H1 (cell line): ENCODE data around the gene HLTF. TPM values are rescaled to one million over a fixed set of nuclear protein-coding genes. Genes with fewer than 3 reads are reported as not detected.

ENCODE experiments used
- BRCA1 ChIP-seq: IDR thresholded peaks from 2 replicates; pipeline ENCODE4 v1.6.1; 2012; ENCODE audit warnings: low read depth, low read length, improper control_type of control experiment
- CHD7 ChIP-seq: fragments of 300-600 bp; sonication (generic); IDR thresholded peaks from 2 replicates; pipeline ENCODE4 v1.7.1; 2012; ENCODE audit warnings: low read length, moderate library complexity, mild to moderate bottlenecking, inconsistent platforms; ENCODE audit not compliant: insufficient replicate concordance
- KDM5A ChIP-seq: fragments of 200-600 bp; IDR thresholded peaks from 2 replicates; pipeline ENCODE4 v1.7.1; 2012; ENCODE audit warnings: mild to moderate bottlenecking, low read length, inconsistent platforms, mixed read lengths
- polyA plus RNA-seq, 7 experiments: library from polyadenylated mRNA; depleted of rRNA in 3 of 7; stranded (reverse) in 5 of 7; unstranded in 2 of 7; fragments of >200 nt in 5 of 7; fragments of 200-250 nt in 2 of 7; gene quantifications; 1 replicate in 5 of 7; 2 replicates in 1 of 7; 4 replicates in 1 of 7; pipeline versions ENCODE4 v1.2.1 to v1.2.3, GENCODE V29; 2011 to 2013; ENCODE audit warnings: missing spikeins in 2 of 7, mixed read lengths in 2 of 7
- total RNA-seq: library from RNA; stranded (reverse); fragmentation: NEBNext Ultra II Directional; extraction: Animal tissue kit (Norgen Biotek cat#: 25700); gene quantifications from 2 replicates; pipeline ENCODE4 v1.2.1, GENCODE V29; 2021

HLTF gene
- total and polyA plus RNA-seq, 2 of the 8 experiments (the other 6 are each of a cell fraction or from before 2014, with no cell fraction given), result 18.1 to 60.3 TPM

GRCh38 chr3:149018247-149018646 is 68.1 kb downstream of the HLTF start (continued):
- no peak for TF ChIP-seq CHD7
- no peak for TF ChIP-seq KDM5A
- no peak for TF ChIP-seq BRCA1
